T-helper 2 cell treated with Interferon-gamma antibody and Interleukin-4, amounts not matched to agents 100 ng/mL and 5 ng/mL, for 36 hours (primary cell): ENCODE data around the gene BNIP3. TPM values are rescaled to one million over a fixed set of nuclear protein-coding genes. Genes with fewer than 3 reads are reported as not detected.

ENCODE experiments used
- intact Hi-C: fragments of 100-400 bp; cut with micrococcal nuclease; formaldehyde crosslinking; loops from one replicate; pipeline ENCODE4 v1.15.1; 2023
- total RNA-seq: library from RNA; stranded (reverse); gene quantifications from 2 replicates; pipeline ENCODE4 v1.2.3, GENCODE V29; 2022

Gene BNIP3
- total RNA-seq, 1 donor from 2014 or later = 41.0 TPM

DNA sequence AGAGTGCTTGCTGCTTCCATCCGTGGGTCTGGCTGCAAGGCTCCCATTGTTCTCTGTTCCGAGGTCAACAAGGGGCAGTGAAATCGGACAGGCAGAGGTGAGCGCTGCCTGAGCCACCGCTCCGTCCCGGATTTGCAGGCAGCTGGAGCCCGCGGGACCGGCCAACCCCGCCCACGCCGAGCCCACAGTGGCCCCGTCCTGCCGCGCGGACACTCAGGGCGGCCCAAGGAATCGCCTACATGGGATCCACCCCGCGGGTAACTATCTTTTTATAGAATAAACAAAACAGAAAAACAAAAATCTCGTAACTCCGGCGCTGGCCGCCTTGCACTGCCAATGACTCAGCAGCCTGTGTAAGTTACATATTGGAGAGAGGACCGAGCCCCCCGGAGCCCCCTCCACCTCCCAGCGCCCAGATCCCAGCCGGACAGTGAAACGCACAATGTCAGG lies 1.9 kb downstream of the BNIP3 start:
- intact Hi-C loops = loop anchor here (5.0 to 10.0 kb wide), 2 partner anchors 175 to 352 kb away; partner anchors contain the start of gene LRRC27

DNA sequence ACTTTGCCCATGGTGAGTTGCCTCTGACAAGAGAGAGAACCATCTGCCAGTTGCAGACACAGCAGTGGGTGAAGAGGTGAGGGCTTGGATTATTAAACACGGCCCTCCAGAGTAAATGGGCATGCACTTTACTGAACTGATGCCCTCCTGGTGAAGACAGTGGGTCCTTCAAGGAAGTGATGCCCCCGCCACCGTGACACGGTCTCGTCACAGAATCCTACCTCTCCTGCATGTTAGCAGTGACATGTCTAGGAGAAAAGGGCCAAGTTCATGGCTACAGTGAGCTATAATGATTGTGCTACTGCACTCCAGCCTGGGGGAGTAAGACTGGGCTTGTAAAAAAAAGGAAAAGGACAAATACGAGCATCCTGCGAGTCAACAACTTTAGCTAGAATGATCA lies 2.4 kb downstream of the BNIP3 start:
- intact Hi-C loops = no loop called here

DNA sequence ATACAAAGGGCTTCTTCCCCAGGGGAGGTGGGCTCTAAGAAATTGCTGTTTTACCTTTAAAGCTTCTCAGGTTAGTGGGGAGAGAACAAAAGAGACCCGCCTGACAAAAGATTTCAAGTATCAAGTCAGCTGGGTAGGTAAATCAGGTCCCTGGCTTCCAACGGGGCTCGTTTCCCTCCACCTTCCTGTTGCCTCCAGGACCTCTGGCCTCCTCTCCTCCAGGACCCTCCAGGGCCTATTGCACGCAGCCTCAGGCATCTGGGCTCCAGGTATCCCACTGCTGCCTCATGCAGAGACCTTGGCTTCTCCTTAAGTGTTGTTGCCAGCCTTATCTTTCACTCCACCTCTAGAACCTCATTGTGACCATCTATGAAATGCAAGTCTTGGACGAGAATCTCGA lies 2.9 kb downstream of the BNIP3 start:
- intact Hi-C loops = no loop called here

DNA sequence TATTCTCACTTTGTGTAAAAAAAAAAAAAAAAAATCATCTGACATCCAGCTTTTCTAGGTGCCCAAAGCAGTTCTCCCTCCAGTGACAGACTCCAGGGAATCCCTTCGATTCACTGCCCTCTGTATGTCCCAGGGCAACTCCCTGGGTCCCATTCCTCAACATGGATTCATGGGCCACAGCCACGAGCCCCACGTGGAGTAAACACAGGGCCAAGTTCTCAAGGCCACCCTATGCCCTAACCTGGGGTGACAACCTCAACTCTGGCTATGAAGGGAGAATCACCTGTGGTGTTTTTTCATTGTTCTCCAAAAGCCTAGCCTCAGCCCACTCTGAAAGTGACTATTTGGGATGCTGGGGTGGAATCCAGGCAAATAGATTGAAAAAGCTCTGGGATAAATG lies 3.4 kb downstream of the BNIP3 start:
- intact Hi-C loops = no loop called here

DNA sequence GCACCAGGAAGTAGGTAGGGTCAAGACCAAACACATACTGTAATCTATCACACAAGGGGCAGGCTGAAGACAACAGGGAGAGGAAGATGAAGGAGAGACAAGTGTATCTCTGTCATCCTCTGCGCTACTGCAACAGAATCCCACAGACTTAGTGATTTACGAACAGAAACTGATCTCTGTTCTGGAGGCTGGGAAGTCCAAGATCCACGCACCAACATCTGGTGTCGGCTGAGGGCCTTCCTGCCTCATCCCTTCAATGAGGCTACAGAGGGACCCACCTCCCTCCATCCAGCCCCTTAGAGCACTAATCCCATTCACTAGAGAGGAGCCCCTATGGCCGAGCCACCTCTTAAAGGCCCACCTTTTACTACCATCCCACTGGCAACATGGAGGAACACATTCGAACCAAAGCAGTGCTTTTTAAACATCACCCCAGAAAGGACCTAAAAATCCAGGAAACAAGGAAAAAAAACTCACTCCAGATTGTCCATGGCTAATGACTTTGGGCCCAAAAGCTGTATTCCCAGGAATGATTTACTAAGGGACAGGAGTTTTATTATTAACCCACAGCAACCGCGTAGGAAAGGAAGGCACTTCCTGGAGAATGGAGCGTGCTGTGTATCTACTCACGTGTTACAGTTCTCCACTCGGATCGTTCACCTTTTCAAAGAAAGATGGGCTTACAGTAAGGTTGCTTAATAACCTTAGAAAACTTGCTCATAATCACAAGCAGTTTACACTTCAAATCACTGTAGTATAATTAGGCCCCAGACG lies 4.2 kb downstream of the BNIP3 start:
- intact Hi-C loops = no loop called here

DNA sequence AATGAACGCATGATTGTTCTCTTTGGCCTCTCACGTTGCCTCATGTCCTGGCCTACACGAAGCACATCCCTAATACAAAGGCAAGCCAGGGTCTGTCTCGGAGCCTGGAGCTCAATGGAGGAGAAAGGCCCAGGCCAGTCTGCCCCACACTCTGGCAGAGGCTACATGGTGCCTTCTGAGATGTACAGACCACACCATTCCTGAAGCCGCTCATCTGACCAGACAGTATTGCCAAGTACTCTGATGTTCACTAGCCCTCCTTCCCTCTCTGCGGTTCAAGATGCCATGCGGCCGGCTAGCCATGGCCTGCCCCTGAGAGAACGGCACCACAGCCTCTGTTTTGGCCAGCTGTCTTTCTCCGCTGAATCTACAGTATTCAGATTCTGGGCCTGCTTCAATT lies 5.9 kb downstream of the BNIP3 start:
- intact Hi-C loops = no loop called here

DNA sequence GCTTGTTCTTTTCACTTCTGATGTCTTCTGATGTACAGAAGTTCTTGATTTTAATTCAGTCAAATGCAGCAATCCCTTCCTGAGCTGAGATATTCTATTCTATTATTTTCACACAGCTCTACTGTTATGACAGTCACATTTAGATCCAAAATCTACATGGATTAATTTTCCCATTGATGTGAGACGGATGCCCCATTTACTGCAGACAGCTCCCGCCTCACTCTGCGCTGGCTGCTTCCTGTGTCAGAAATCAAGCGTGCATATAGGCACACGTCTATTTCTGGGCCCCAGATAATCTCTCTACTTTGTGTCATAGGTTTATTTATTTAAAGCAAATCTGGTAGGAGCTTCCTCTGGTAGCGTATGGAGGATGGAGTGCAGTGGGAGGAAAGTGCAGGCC lies 6.7 kb downstream of the BNIP3 start:
- intact Hi-C loops = no loop called here

DNA sequence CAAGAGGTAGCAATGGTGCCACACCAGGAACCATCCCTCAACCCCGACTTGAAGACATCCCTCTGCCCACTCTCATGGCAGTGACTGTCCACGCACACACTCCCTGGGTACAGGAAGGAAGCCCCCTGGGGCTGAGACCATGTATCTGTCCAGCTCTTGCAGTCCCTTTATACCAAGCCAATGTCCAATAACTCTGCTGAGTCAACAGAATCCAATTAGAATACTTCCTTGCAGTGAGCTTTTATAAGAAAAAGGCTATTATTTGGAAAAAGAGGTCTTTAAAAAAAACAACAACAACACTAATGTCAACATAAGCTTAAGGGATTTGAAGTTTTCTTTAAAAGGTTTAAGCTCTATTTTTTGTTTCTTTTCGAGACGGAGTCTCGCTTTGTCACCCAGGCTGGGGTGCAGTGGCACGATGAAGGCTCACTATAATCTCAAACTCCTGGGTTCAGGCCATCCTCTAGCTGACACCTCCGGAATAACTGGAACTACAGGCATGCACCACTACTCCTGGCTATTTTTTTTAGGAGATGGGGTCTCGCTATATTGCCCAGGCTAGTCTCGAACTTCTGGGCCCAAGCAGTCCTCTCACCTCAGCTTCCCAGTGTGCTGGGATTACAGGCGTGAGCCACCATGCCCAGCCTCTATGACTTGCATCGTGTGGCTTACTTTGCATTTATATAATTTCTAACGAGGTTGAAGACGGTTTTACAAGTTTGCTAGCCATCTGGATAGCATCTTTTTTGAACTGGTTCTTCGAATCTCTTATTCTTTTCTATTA lies 7.5 kb downstream of the BNIP3 start:
- intact Hi-C loops = loop anchor here (5.0 kb wide), 1 partner anchor 48 kb away; no protein-coding TSS in a partner anchor

DNA sequence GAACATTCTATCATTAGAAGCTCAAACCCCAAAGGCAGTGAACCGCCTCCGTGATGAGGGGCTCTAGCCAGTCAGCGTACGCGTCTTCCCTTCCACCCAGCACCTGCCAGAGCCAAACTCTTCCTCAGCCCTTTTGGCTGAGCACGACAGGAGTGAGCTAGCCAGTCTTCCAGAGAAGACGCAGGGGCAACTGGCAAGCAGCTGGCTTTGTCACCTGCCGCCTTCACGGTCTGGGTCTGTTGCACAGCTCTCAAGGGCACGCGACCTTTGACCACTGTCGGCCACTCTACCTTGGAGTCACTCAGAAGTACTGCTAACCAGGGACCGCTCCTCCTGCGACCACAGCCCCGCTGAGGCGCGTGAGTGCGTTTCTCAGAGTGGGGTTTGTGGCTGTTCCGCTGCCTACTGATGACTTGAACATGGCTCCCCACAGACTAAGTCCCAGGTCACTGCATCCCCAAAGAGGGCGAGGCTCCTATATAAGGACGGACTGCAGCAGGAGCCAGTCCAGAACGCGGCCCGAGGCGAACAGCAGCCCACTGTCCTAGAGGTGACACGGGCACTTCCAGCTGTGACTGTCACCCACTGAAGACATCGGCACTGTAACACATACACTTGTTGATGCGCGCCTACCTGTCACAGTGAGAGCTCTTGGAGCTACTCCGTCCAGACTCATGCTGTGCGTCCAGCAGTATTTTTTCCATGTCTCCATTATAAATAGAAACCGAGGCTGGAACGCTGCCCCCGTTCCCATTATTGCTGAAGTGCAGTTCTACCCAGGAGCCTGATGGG lies 8.4 kb downstream of the BNIP3 start:
- intact Hi-C loops = loop anchor here (2.0 to 5.0 kb wide), 2 partner anchors 49 to 73 kb away; partner anchors contain the start of gene PPP2R2D

DNA sequence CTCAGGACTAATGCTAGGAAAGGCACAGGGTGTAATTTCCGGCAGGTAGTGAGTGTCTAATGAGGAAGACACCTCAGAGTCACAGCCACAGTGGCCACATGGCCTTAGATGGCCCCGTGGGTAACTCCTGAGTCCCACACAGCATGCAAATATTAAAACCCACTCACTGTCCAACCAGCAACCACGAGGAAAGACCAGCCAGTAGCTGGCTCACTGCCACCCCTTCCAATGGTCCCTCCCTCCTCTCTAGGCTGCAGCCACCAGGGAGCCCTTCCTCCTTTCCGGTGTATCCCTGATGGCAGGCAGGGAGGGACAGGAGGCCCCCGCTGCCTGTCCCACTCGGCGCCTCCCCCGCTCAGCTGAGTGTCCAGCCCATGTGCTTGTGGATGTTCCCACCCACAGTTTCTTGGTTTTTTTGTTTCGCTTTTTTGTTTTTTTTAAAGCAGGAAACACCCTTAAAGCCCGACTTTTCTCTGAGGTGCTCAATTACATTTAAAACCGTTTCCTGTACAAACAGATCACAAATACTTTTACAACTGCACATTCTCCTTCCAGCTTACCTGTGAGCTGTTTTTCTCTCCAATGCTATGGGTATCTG lies 9.2 kb downstream of the BNIP3 start:
- intact Hi-C loops = loop anchor here (1.0 to 5.0 kb wide), 3 partner anchors 9 to 72 kb away; partner anchors contain the start of genes BNIP3 and PPP2R2D

DNA sequence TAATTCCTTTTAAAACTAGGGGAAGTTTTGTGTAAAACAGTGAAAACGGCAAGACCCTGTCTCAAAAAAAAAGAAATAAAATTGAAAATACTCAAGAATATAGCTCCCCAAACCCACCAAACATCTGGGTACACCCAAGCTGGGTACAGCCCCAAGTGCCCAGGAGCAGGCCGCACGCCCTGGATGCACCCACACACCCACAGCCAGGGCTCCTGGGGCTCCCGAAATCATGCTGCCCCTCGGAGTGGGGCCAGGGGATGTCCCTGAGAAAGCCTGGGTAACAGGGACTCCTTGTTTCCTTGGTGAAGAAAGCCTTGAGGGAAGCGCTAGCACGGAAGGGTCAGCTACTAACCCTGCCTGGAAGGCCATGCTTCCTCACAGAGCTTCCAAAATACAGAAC lies 10.1 kb downstream of the BNIP3 start:
- intact Hi-C loops = loop anchor here (5.0 kb wide), 1 partner anchor 51 kb away; no protein-coding TSS in a partner anchor

DNA sequence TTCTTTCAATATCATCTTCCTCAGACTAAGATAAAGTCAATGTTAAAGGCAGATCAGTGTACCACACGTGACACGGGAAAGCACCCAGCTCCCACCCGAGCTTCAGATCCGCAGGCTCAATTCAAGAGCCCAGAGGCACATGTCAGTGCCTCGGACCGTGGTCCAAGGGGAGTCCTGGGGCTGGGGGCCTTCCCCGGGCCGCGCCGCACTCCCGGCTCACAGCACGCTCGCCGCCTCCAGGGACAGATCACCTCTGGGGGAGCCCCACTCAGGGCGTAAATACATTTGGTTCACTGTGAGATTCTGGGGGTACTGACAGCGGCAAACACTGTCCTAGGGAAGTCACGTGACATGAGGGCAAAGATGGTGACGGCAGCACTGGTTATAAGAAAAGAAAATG lies 10.8 kb downstream of the BNIP3 start:
- intact Hi-C loops = loop anchor here (5.0 kb wide), 1 partner anchor 51 kb away; no protein-coding TSS in a partner anchor

DNA sequence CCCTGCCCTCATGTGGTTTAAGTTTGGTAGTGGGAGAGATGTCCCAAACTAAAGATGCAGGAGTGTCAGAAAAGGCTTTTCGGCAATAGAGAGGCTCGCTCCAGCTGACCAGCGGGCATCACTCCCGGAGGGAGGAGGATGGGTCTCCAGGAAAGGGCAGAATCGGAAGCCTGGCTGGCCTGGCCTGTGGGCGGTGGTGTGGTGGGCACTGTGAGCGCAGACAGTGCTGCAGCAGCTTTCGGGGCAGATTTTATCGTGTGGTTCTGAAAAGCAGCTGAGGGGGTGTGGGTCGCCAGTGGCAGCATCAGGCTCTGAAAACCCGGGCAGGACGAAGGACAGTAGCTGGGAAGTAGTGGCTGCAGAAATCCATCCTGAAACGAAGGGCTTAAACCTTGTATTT lies 12.8 kb downstream of the BNIP3 start:
- intact Hi-C loops = no loop called here

DNA sequence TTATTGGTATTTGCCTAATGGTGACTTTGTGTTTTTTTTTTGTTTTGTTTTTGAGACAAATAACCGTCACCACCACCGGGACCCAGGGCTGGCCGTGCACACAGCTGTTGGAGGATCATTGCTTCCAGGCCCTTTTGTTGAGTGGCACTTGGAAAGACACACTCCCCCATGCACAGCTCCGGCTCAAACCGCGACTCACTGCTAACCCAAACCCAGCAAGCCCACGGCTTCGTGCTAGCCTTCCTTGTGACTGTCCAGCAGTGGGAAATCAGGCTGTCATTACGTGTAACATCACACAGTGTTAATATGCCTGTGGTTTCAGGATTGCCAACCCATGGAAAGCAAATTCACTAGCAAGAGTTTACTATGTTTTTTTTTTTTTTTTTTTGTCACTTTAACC lies 17.4 kb downstream of the BNIP3 start:
- intact Hi-C loops = no loop called here

DNA sequence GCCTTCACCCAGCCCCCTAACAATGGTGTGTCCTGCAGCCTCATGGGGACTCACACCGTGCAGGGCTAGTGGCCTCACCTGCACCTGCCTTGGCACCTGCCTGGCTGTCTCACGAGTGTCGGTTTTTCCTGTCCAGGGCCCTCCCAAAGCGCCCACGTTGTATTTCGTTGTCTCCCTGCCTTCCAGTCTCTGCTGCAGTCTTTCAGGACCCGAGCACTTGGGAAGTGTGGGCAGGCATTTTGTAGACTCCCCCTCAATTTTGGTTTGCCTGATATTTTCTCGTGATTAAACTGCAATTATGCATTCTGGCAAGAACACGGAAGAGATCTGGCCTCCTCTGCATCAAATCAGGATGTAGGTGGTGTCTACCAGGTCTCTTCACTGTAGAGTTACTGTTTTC lies 17.9 kb downstream of the BNIP3 start:
- intact Hi-C loops = no loop called here

DNA sequence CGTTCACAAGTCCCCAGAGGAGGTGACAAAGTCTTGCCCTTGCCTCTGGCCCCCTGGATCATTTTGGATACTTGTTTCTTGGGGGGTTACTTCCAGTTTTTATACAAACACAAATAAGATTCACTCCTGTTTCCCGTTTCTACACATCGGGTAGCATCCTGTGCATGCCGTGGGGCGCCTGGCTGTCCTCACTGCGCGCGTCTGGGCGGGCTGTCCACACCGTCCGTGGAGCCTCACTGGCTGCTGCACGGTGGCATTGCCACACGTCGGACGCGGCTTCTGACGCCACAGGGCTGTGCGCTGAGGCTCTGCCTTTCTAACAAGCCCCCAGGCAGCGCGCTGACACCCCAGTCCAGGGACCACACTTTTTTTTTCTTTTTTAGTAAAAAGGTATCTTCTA lies 18.4 kb downstream of the BNIP3 start:
- intact Hi-C loops = no loop called here

DNA sequence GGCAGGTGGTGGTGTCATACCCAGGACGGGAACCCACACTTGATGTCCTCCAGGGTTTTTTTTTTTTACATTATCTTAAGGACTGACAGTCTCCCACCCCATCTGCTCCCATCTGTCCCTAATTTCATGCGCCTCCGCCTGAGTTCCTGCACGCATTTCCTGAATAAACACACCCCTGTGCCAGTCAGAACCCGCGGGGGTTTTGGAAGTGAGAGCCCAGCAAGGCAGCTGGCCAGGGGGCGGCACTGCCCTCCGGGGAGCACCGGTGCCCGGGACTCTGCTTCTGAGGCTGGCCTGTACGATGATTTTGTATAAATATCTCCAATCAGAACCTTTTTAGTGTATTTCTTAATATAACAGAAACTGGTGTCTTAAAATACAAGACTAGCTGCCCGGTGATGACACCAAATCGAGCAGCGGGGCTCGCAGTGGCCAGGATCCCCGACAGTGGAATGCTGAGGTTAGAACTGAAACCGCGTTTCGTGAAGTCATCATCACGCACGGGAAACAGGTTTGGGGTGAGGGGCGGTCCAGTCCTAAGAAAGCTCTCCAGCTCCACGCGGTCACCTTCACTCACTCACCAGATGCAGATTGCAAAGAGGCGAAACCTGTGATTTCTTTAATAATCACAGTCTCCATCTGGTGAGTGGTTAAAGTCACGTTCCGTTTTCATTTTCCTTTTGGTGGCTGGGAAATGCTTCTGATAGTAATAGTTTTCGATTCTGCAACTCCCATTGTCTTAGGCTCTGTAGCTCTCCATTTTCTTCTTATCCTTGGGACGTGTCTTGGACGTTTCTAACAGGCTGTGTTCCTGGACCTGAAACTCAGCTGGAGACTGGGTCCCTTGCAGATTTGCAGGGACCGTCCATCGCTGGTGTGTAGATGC lies 19.7 kb downstream of the BNIP3 start:
- intact Hi-C loops = no loop called here

DNA sequence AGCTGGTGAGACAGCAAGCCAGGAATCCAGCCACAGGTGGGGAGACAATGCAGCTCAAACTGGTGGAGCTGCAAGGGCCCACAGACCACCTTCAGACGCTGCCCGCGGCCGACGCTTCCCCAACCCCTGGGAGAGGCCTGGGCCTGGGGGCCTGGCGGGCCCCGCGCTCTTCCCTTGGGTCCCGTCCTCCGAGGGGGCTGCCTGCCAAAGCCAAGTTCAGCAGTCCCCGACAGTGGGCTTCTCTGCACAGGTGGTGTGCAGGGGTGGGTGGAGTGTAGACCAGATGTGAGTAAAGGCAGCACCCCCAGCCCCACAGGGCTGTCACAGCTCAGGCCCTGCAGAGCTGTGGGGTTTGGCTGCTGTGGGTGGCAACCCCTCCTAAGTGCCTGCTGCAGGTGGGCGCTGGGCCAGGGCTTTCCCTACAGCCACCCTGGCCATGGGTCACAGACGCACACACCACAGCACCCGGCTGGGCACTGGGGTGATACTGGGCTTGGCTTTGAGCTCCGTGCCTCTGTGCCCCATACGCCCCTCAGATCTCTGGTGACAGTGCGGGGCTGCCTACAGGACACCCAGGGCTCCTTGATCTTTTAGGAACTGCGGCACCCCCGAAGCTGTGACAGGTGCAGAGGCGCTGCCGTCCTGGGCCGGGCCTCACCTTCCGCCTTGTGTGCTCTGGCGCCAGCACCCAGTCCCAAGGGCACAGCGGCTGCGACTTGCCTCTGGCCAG lies 20.5 kb downstream of the BNIP3 start:
- intact Hi-C loops = no loop called here

DNA sequence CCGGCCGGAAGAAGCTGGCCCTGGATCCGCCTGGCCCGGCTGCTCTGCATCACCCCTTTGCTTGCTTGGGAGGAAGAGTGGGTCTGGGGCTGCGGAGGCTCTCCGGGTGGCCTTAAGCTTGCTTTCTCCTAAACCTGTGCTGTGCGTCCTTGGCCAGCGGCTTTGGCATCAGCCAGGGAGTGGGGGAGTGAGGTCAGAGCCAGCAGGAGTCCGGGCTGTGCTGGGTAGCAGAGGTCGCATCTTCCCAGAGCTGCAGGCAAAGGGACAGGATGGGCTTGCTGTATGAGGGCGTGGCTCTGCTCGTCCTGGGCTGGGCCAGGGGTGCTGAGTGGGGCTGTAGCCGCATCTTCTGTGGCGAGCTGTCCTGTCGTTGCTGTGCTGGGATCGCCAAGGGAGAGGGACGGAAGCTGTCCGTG lies 21.1 kb downstream of the BNIP3 start:
- intact Hi-C loops = no loop called here
